Neural progenitor cell (in vitro differentiated cells): ENCODE data around the gene ABITRAM.

ENCODE experiments used
- EZH2 ChIP-seq: fragments of 200-600 bp; sonication (generic); IDR thresholded peaks from 2 replicates; pipeline ENCODE4 v1.6.1; 2017; ENCODE audit warnings: antibody characterized with exemption, mild to moderate bottlenecking, moderate library complexity
- TF ChIP-seq, protein P1 (sequence below): fragments of 200-600 bp; sonication (generic); IDR thresholded peaks from 2 replicates; pipeline ENCODE4 v1.5.1; 2017; ENCODE audit warnings: antibody characterized with exemption, mild to moderate bottlenecking

DNA sequence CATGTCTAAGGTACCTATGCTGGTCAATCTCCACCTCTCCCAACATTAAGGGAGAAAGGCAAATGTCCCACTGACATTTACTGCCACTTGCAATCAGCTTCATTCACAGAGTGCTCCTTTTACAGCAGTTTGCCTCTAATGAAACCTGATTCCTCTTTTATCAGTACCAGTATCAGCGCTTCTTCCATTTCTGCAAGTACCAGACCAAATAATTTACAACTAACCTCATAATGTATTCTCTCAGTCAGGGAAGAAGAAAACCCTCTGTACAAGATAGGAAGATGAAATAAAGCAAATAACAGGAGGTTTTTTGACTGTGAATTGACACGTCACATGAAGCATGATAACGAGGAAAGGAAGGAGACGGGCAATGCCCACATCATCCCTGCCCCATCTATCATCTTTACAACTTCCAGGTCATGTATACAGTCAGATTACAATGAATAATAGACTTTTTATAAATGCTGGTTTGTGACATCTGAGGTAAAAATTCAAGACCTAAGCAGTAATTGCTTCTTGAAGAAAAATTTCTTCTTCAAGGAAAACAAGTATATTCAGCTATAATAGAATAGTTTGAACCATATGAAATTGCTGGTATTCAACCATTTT, 21.9 kb downstream of the ABITRAM start:
- TF ChIP-seq, protein P1, sequence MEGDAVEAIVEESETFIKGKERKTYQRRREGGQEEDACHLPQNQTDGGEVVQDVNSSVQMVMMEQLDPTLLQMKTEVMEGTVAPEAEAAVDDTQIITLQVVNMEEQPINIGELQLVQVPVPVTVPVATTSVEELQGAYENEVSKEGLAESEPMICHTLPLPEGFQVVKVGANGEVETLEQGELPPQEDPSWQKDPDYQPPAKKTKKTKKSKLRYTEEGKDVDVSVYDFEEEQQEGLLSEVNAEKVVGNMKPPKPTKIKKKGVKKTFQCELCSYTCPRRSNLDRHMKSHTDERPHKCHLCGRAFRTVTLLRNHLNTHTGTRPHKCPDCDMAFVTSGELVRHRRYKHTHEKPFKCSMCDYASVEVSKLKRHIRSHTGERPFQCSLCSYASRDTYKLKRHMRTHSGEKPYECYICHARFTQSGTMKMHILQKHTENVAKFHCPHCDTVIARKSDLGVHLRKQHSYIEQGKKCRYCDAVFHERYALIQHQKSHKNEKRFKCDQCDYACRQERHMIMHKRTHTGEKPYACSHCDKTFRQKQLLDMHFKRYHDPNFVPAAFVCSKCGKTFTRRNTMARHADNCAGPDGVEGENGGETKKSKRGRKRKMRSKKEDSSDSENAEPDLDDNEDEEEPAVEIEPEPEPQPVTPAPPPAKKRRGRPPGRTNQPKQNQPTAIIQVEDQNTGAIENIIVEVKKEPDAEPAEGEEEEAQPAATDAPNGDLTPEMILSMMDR: no peak
- TF ChIP-seq EZH2: no peak
